ENCODE results near the gene MAB21L4. TPM values are rescaled to one million over a fixed set of nuclear protein-coding genes. Genes with fewer than 3 reads are reported as not detected.

The MAB21L4 gene
- total and polyA plus RNA-seq, 2 of the 8 experiments (the other 6 are each of a cell fraction or from before 2014, with no cell fraction given) = 0.11 TPM; not detected in 1

DNA sequence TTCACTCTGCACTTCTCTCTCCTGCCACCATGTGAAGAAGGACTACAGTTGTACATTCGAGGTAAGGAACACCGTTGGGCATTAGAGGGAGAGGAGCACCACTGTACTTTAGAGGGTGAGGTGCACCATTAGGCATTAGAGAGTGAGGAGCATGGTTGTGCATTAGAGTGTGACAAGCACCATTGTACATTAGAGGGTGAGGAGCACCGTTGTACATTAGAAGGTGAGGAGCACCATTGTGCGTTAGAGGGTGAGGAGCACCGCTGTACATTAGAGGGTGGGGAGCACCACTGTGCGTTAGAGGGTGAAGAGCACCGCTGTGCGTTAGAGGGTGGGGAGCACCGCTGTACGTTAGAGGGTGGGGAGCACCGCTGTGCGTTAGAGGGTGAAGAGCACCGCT is 48.1 kb downstream of the MAB21L4 start:
- Histone ChIP-seq H3K27ac (ENCODE audit: low read depth, low read length) (no peak overlapping the region), H3K9me3 (ENCODE audit: insufficient read depth in 2 of 2, low read depth in 1 of 2, low read length in 1 of 2) (peaks cover 6 to 7% of the 10 kb centered on the region in 2 experiments), H3K4me2 (ENCODE audit: insufficient read depth in 1 of 2, low read depth in 2 of 2, low read length in 2 of 2) (no peak overlapping the region), H3K9ac (replicated peaks in 1 of 4; ENCODE audit: extremely low read depth in 1 of 4, low read depth in 3 of 4, low read length in 3 of 4) (no peak overlapping the region), H3K14ac (ENCODE audit: insufficient read length) (no peak overlapping the region), H3K36me3 (ENCODE audit: control insufficient read depth in 2 of 4, insufficient read depth in 4 of 4, low read length in 3 of 4) (no peaks in the 10 kb centered on the region), H2BK15ac (ENCODE audit: low read length) (no peak overlapping the region), H3K27me3 (replicated peaks in 1 of 4; ENCODE audit: control insufficient read depth in 3 of 4, extremely low read depth in 1 of 4, insufficient read depth in 3 of 4, low read length in 3 of 4) (no peaks in the 10 kb centered on the region), H3K56ac (replicated peaks; ENCODE audit: insufficient read length, low read depth, low read length) (no peak overlapping the region), H3K23ac (ENCODE audit: insufficient read length) (no peak overlapping the region), H4K8ac (ENCODE audit: extremely low read depth, insufficient read depth, low read length) (no peak overlapping the region), H4K5ac (ENCODE audit: insufficient read length, low read depth, low read length) (no peak overlapping the region), H2BK20ac (ENCODE audit: low read length) (no peak overlapping the region), H3K23me2 (ENCODE audit: low read depth, low read length) (0 out of 2 replicates have a peak, but pooled peaks cover 2% of the 10 kb centered on the region), H3K18ac (ENCODE audit: extremely low read depth, low read length) (no peak overlapping the region), H3K79me2 (ENCODE audit: control insufficient read depth in 1 of 2, insufficient read depth in 2 of 2, low read length in 2 of 2) (no peaks in the 10 kb centered on the region), H2BK5ac (ENCODE audit: low read depth, low read length) (no peak overlapping the region), H2BK12ac (ENCODE audit: low read depth, low read length) (no peak overlapping the region; the same call in 1 of the 2 replicates), H3K4ac (replicated peaks; ENCODE audit: insufficient read length, low read depth, low read length) (no peak overlapping the region), H2AFZ (ENCODE audit: low read length) (no peak overlapping the region), H3K4me1 (replicated peaks in 1 of 4; ENCODE audit: control insufficient read depth in 3 of 4, insufficient read depth in 4 of 4, low read length in 3 of 4) (peaks cover 0 to 6% (median under 1%) of the 10 kb centered on the region in 4 experiments; a peak in 2 of 7 replicates), H2BK120ac (replicated peaks; ENCODE audit: low read depth, low read length) (no peak overlapping the region), H4K91ac (replicated peaks; ENCODE audit: insufficient read length, low read length) (no peak overlapping the region), H3K79me1 (ENCODE audit: low read depth, low read length) (no peaks in the 10 kb centered on the region), H3K4me3 (ENCODE audit: extremely low read depth in 1 of 4, insufficient read depth in 2 of 4, low read depth in 3 of 4, low read length in 4 of 4) (no peak overlapping the region), H2AK5ac (ENCODE audit: low read depth, low read length) (0 out of 2 replicates have a peak overlapping the region, but pooled peaks have one; percentile 2), H4K20me1 (replicated peaks in 1 of 2; ENCODE audit: control insufficient read depth in 1 of 2, insufficient read depth in 2 of 2, low read length in 2 of 2) (no peaks in the 10 kb centered on the region)
- CTCF ChIA-PET (ENCODE audit: partially characterized antibody) = no interaction called here
- no peak for FAIRE-seq
- DNase-seq (ENCODE audit: low read depth in 1 of 2, low spot score in 2 of 2) = no peak
- 87% methylated on average over 13 of the region's 13 CpGs; no CpG with 5 or more reads in 1 of the 2 experiments for WGBS, 2 experiments (ENCODE audit: extremely low coverage in 1 of 2, insufficient coverage in 1 of 2, insufficient read length in 1 of 2, insufficient replicate concordance in 2 of 2, low coverage in 1 of 2, low lambda C conversion rate in 2 of 2, missing lambda C conversion rate in 1 of 2)
- POLR2A ChIA-PET (ENCODE audit: partially characterized antibody) = no interaction called here
- no peak for TF ChIP-seq EZH2 (IDR thresholded peaks at IDR 0.05; ENCODE audit: low read depth, low read length, severe bottlenecking)
- TF ChIP-seq JUN (IDR thresholded peaks at IDR 0.05; ENCODE audit: low read depth, low read length) = no peak
- no peak for TF ChIP-seq ZNF274 (IDR thresholded peaks at IDR 0.05; ENCODE audit: borderline replicate concordance, extremely low read depth, low read length)
- no peak for TF ChIP-seq GTF2F1 (IDR thresholded peaks at IDR 0.05; ENCODE audit: borderline replicate concordance, low read depth, low read length)
- TF ChIP-seq RXRA (IDR thresholded peaks at IDR 0.05; ENCODE audit: insufficient read depth, low read depth, low read length) = no peak
- no peak for TF ChIP-seq CTBP2 (IDR thresholded peaks at IDR 0.05; ENCODE audit: borderline replicate concordance, insufficient read depth, insufficient read length, low read length)
- no peak for TF ChIP-seq CBX5 (IDR thresholded peaks at IDR 0.05; ENCODE audit: low read depth, low read length)
- no peak for TF ChIP-seq POLR2A (IDR thresholded peaks at IDR 0.05; ENCODE audit: control extremely low read depth in 1 of 2, low read depth in 2 of 2, low read length in 2 of 2)
- TF ChIP-seq, protein P1, sequence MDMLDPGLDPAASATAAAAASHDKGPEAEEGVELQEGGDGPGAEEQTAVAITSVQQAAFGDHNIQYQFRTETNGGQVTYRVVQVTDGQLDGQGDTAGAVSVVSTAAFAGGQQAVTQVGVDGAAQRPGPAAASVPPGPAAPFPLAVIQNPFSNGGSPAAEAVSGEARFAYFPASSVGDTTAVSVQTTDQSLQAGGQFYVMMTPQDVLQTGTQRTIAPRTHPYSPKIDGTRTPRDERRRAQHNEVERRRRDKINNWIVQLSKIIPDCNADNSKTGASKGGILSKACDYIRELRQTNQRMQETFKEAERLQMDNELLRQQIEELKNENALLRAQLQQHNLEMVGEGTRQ (IDR thresholded peaks at IDR 0.05; ENCODE audit: low read length) = no peak
- TF ChIP-seq RFX5 (IDR thresholded peaks at IDR 0.05; ENCODE audit: borderline replicate concordance, low read depth, low read length) = no peak
- TF ChIP-seq, protein P2, sequence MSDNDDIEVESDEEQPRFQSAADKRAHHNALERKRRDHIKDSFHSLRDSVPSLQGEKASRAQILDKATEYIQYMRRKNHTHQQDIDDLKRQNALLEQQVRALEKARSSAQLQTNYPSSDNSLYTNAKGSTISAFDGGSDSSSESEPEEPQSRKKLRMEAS (IDR thresholded peaks at IDR 0.05) = no peak
- no peak for TF ChIP-seq MAFK (IDR thresholded peaks at IDR 0.05; ENCODE audit: low read depth, low read length)
- no peak for TF ChIP-seq SRF (IDR thresholded peaks at IDR 0.05; ENCODE audit: low read depth, low read length)

All from H1 (cell line).